GM18909 (cell line): Measurements from ENCODE around the gene ROR2.
"Not testable (repeated sequence)": the region's sequence is repeated elsewhere in the genome, so short reads cannot be mapped to it uniquely, and the experiment has no call there.

Experiments used
- ATAC-seq: cut with Tn5 transposase; IDR thresholded peaks from one replicate; pipeline ENCODE4 v1.9.1; 2021; ENCODE audit warnings: mild to moderate bottlenecking; ENCODE audit not compliant: unreplicated experiment, poor library complexity

Gene ROR2

GRCh38 chr9:91661451-91661850 is 288.6 kb downstream of the ROR2 start:
- ATAC-seq, result no peak

- no peak for ATAC-seq
These were observed 289.5 kb downstream of the ROR2 start for GRCh38 chr9:91660521-91660920.

- ATAC-seq, result no peak
These were observed 290.2 kb downstream of the ROR2 start for GRCh38 chr9:91659529-91660495.

- ATAC-seq, result no peak
These were observed 291.4 kb downstream of the ROR2 start for GRCh38 chr9:91658513-91659105.

GRCh38 chr9:91657501-91657900 is 292.5 kb downstream of the ROR2 start:
- ATAC-seq, result no peak

- no peak for ATAC-seq
These were observed 294.4 kb downstream of the ROR2 start for GRCh38 chr9:91655658-91656057.

- no peak for ATAC-seq
These were observed 294.8 kb downstream of the ROR2 start for GRCh38 chr9:91655215-91655614.

- no peak for ATAC-seq
These were observed 295.5 kb downstream of the ROR2 start for GRCh38 chr9:91654527-91654926.

GRCh38 chr9:91647371-91647770 is 302.7 kb downstream of the ROR2 start:
- ATAC-seq, result no peak

GRCh38 chr9:91646702-91647101 is 303.3 kb downstream of the ROR2 start:
- no peak for ATAC-seq

- ATAC-seq, result no peak
These were observed 305.6 kb downstream of the ROR2 start for GRCh38 chr9:91644433-91644832.

GRCh38 chr9:91643481-91644077 is 306.4 kb downstream of the ROR2 start:
- no peak for ATAC-seq

GRCh38 chr9:91642771-91643170 is 307.3 kb downstream of the ROR2 start:
- no peak for ATAC-seq

GRCh38 chr9:91640428-91640827 is 309.6 kb downstream of the ROR2 start:
- no peak for ATAC-seq

- no peak for ATAC-seq
These were observed 311.0 kb downstream of the ROR2 start for GRCh38 chr9:91639054-91639453.

- ATAC-seq, result not testable (repeated sequence)
These were observed 315.2 kb downstream of the ROR2 start for GRCh38 chr9:91634832-91635231.

GRCh38 chr9:91629718-91630117 is 320.3 kb downstream of the ROR2 start:
- no peak for ATAC-seq

- ATAC-seq, result no peak
These were observed 321.1 kb downstream of the ROR2 start for GRCh38 chr9:91628892-91629291.

GRCh38 chr9:91625331-91625730 is 324.7 kb downstream of the ROR2 start:
- no peak for ATAC-seq

GRCh38 chr9:91623004-91623403 is 327.0 kb downstream of the ROR2 start:
- no peak for ATAC-seq

GRCh38 chr9:91622121-91622520 is 327.9 kb downstream of the ROR2 start:
- ATAC-seq, result not testable (repeated sequence)
